Astrocyte of the cerebellum (primary cell): Measurements from ENCODE around the gene TAOK3.

Source experiments
- DNase-seq: peaks from one replicate; pipeline ENCODE4 v3.0.0-alpha.2; 2011; ENCODE audit warnings: low read depth
- H3K4me3 ChIP-seq: 2 replicates; pipeline ENCODE4 v1.5.1; 2011; ENCODE audit warnings: mild to moderate bottlenecking, low read depth, low read length, moderate library complexity
- in situ Hi-C: cut with HindIII; loops from 2 replicates; pipeline ENCODE4 v1.10.0; 2017; ENCODE audit warnings: low sequenced_read_pairs
- TF ChIP-seq, protein P1 (sequence below): IDR thresholded peaks from 2 replicates; pipeline ENCODE4 v1.5.1; 2012; ENCODE audit warnings: low read length, low read depth, moderate library complexity, mild to moderate bottlenecking; ENCODE audit errors: missing control alignments

TAOK3 gene

DNA sequence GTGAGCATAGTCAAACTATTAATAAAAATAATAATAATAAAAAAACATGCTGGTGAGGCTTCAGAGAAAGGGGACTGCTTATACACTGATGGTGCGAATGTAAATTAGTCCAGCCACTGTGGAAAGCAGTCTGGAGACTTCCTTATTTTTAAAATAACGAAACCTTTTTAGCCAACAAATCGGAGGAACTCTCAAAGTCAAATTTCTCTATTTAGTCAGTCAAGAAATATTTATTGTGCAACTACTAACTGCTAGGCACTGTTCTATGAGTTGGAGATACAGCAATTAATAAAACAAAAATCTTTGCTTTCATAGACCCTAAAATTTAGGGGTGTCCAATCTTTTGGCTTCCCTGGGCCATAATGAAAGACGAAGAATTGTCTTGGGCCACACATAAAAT, 10.8 kb downstream of the TAOK3 start:
- H3K4me3 ChIP-seq, result no peak overlapping the region
- in situ Hi-C loops, result no loop called here
- TF ChIP-seq, protein P1, sequence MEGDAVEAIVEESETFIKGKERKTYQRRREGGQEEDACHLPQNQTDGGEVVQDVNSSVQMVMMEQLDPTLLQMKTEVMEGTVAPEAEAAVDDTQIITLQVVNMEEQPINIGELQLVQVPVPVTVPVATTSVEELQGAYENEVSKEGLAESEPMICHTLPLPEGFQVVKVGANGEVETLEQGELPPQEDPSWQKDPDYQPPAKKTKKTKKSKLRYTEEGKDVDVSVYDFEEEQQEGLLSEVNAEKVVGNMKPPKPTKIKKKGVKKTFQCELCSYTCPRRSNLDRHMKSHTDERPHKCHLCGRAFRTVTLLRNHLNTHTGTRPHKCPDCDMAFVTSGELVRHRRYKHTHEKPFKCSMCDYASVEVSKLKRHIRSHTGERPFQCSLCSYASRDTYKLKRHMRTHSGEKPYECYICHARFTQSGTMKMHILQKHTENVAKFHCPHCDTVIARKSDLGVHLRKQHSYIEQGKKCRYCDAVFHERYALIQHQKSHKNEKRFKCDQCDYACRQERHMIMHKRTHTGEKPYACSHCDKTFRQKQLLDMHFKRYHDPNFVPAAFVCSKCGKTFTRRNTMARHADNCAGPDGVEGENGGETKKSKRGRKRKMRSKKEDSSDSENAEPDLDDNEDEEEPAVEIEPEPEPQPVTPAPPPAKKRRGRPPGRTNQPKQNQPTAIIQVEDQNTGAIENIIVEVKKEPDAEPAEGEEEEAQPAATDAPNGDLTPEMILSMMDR, result no peak
- no peak for DNase-seq

DNA sequence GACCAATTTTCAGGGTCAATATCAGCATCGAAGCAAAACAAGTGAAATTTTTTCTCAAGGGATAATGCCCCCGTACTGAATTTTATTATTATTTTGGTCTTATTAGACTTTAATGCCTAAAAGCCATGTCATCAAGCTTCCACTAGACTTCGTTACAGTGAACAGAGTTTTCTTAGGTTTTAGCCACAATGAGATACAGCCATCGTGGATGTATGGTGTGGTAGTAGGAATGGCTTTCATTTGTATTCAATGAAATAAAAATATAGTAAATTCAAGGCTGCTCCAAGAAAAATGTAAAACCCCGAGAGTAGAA, 11.7 kb downstream of the TAOK3 start:
- no peak for DNase-seq
- TF ChIP-seq, protein P1, result no peak
- in situ Hi-C loops, result no loop called here
- H3K4me3 ChIP-seq, result no peak overlapping the region

DNA sequence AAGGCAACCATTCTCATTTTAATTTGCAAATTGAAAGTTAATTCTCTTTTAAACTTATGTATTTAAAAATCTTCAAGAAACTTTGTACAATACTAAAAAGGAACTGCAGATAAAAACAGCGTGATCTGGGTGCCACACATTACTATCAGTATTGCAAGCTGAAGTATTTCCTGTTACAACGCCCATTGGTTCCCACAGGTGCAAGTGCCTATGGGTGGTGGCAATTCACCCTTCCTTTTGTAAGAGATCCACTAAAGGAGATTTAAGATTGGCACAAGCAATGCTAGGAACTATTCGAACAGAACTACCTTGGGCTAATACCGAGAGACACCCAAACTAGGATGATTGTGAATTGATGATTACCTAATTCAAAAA, 13.2 kb downstream of the TAOK3 start:
- no peak overlapping the region for H3K4me3 ChIP-seq
- in situ Hi-C loops, result no loop called here
- no peak for DNase-seq

DNA sequence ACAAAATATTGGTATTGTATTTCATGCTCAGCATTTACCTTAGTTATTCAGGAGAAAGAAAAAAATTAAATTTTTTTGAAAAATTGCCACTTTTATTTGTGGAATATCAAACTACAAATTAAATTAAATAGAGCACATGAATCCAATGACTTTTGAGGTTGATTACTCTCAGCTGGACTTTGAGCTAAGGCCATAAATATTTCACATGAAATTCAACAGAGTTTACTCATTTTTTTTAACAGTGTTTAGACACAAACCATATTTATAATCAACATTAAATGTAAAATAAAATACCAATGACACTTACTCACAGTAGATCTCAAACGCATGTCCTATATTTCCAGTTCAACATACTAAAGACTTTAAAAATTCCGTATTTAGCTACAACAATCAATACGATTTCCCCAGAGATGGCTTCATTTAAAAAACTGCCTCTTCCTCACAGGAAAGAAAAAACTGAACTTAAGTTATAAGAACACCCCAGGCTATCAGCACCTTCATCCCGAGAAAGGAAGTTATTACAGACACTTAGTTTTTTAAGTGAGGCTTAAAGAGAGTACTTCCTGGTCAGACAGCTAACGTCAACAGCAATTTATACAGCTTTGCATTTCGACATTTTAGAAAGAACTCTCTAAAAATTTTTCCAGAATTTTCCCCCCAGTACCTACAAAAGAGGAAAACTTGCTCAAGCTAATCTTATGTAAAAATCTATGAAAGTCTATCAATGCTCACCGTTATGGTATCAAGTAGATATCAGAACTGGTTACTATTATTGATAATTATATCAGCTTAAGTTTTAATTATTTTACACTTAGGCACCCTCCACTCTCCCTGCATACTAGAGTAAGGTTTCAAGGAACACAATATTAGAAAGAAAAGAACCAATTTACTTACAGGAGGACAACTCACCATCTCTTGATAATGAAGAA, 13.8 kb downstream of the TAOK3 start:
- TF ChIP-seq, protein P1, result no peak
- no peak for DNase-seq
- in situ Hi-C loops, result no loop called here
- no peak overlapping the region for H3K4me3 ChIP-seq

More for the DNA sequence above, 13.2 kb downstream of the TAOK3 start:
- TF ChIP-seq, protein P1, result no peak

DNA sequence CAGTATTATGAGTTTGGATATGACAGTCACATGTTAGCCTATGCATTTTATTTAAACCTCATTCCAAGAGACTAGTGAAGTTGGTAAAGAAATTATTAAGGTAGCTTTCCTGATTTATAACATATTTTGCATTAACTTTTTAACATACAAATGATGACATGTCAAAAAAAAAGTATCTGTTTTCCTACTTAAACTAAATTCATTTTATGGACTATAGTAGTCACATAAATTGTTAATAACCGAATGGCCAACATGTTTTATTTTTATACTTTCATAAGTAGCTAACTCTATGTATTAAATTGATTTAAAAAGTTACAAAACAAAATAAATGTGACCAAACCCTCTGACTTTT, 14.7 kb downstream of the TAOK3 start:
- DNase-seq, result no peak
- TF ChIP-seq, protein P1, result no peak
- no peak overlapping the region for H3K4me3 ChIP-seq
- in situ Hi-C loops, result no loop called here

DNA sequence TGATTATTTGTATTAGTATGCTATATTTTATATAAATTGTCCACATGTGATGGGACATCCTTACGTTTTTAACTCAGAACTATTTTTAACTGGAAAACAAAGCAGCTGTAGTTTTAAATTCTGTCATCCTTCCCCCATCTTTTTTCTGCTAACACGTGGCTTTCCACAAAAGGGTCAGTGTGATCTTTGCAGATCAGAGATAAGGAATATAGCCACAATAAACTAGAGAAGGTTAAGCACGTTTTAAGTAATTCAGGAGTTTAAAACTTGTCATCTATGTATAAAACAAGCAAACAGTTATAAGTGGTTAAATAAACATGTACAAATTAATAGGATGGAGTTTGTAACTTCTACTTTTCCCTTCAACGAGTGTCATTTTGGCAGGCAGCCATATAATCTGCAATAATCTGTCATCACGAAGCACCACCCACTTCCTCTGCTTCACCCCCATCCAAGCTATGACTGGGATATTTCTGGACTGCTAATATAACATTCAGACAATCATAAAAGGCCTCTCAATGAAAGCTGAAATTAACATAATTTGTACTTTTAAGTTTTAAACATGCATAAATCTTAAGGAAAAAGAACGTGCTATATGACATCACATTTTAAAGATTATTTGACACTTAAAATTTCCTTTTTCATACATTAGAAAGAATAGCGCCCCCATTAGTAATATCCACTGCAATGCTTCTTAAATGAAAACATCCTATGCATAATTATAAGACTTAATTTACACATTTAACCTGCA, 15.3 kb downstream of the TAOK3 start:
- DNase-seq, result no peak
- TF ChIP-seq, protein P1, result no peak
- in situ Hi-C loops, result no loop called here
- H3K4me3 ChIP-seq, result no peak overlapping the region
